Stimulated activated naive CD8-positive, alpha-beta T cell treated with anti-CD3 and anti-CD28 coated beads, Interleukin-15, Interleukin-2, amounts not matched to agents 100 U/mL and 50 U/mL, for 24 hours (primary cell): ENCODE results near the gene KDM4F.

Experiments used
- ATAC-seq: fragments of 150-1000 bp; cut with Tn5 transposase; one replicate; pipeline ENCODE4 v1.10.0; 2021
- DNase-seq: peaks from one replicate; pipeline ENCODE4 v3.0.0; 2021

The KDM4F gene

DNA sequence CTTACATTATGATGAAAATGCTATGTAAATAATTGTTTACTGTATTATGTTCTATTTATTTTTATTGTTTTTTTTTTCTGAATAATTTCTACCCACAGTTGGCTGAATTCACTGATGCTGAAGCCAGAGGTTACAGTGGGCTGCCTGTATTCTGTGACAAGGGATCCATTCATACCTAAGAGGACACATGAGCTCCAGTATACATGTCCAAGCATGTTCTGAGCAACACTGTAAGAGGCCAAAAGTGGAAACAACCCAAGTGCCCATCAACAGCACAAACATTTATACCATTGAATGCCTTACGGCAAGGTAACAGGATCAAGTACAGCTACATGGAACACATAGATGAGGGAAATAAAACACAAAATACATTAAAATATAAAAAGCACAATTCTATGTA is 16.1 kb downstream of the KDM4F start:
- DNase-seq = no peak

GRCh38 chr11:95066716-95067038 is 17.5 kb downstream of the KDM4F start, which contains the start of gene SRSF8:
TSS of gene SRSF8 (plus strand) at chr11:95066919. CDS start at chr11:95067227, 308 bp downstream.
- DNase-seq = no peak
- ATAC-seq = peak; percentile 26

More for the DNA sequence above, 16.1 kb downstream of the KDM4F start:
- no peak for ATAC-seq

GRCh38 chr11:95067039-95067840 is 18.0 kb downstream of the KDM4F start:
- DNase-seq (peak; percentile 83), ATAC-seq (peak; percentile 73)

GRCh38 chr11:95067841-95068219 is 18.6 kb downstream of the KDM4F start:
- DNase-seq (no peak), ATAC-seq (no peak)

- peak; percentile 64 for DNase-seq
- peak; percentile 87 for ATAC-seq
Measured at GRCh38 chr11:95068549-95068948, 19.3 kb downstream of the KDM4F start.

GRCh38 chr11:95070471-95070870 is 21.2 kb downstream of the KDM4F start:
- DNase-seq (no peak), ATAC-seq (no peak)

DNA sequence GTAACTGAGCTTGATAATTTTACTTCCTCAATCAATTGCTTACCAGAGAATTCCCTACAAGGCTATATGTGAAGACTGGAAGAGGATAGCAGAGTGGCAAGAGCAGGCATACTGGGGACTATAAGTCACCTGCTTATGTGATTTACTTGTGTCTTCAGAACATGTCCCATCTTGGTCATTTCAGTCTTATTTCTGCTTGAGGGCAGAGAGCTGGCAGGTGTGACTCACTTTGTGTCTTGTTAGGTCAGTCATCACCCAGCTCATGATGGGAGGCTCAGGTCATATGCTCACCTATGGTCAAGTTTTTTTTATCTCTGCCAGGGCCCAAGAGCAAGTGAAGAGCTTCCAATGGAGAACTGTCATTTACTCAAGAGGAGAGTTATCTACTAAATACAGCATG is 23.7 kb downstream of the KDM4F start:
- ATAC-seq (no peak), DNase-seq (no peak)

- DNase-seq = no peak
- ATAC-seq = no peak
Measured at GRCh38 chr11:95074792-95075563, 25.8 kb downstream of the KDM4F start.

DNA sequence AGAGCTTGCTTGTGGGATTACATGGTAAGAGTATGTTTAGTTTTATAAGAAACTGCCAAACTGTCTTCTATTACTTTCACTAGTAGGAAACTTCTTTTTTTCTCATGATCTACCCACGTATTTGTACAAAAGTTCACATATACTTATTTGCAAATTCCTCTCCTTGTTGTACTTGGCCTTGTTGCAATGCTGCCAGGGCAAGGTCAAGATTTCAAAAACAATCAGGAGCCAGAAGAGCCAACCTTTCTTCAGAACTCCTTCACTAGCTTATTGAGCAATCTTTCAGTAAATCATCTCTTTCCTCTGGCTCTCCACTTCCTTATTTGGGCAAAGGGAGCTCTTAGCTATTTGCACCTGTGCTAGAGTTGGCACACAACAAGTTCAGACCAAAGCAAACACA is 27.2 kb downstream of the KDM4F start:
- no peak for ATAC-seq

GRCh38 chr11:95076981-95077380 is 27.8 kb downstream of the KDM4F start:
- ATAC-seq (no peak), DNase-seq (no peak)

More for the DNA sequence above, 27.2 kb downstream of the KDM4F start:
- DNase-seq = no peak

DNA sequence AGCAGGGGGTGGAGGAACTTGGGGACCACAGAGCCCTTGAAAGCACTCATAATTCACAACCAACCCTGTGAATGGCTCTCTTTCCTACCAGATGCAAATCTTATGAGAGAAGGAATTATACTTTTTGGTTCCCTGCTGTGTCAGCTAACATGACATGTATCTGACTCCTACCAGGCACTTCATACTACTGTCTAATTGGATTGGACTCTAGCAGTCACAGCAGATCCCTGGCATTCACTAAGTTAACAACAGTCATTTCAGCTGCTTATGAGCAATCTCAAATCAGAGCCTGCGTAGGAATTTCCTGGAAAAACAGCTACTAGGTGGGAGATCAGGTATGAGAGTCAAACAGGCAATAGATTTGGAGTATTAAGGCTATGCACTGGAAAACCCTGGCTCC is 29.3 kb downstream of the KDM4F start:
- ATAC-seq = no peak

DNA sequence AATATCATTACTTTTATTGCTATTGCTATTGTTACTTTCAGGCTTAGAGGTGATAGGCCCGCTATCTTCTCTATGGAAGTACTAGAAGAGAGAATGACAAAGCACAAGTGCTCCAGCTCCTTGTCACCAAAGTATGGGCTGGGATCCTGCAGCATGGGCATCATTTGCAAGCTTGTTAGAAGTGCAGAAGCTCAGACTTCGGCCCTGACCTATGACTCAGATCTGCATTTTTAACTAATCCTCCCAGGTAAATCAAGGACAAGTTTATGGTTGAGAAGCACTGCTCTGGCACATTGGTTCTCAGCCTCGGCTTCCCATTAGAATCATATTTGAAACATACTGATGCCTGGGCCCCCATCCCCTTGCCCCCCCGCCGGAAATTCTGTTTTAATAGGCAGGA is 31.8 kb downstream of the KDM4F start:
- DNase-seq (no peak), ATAC-seq (no peak)

More for the DNA sequence above, 29.3 kb downstream of the KDM4F start:
- no peak for DNase-seq

GRCh38 chr11:95081412-95081811 is 32.2 kb downstream of the KDM4F start:
- ATAC-seq (no peak), DNase-seq (no peak)

GRCh38 chr11:95082576-95083001 is 33.4 kb downstream of the KDM4F start:
- DNase-seq (no peak), ATAC-seq (no peak)

- DNase-seq (peak; percentile 54), ATAC-seq (peak; percentile 75)
Measured at GRCh38 chr11:95084509-95084908, 35.3 kb downstream of the KDM4F start.

DNA sequence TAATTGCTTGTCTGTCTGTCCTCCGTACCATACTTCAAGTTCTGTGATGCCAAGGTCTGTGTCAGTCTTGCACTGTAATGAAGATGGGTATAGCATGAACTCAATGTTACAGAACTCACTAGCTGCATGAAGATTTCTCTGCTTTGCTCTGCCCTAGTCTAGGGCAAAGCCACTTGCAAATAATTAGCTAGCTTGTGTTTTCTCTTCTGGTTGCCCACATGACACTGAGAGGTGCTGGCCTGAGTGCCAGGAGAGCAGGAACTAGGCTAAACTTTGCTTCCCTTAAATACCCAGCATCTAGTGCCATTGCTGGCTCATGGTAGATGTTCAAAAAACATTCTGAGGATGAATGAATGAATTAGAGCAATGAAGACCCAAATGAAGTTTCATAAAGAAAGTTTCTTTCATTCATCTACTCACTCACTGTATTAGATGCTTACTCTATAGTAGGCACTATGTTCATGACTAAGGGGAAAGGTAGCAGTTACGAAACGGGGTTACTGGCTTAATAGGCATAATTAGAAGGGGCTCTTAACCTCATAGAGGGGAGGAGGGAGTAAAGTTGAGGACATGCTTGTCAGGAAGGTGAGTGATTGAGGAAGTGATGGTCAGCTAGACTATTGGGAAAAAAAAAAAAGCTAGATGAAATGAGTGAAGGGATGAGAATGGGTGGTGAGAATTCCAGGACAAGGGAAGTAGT is 36.0 kb downstream of the KDM4F start:
- DNase-seq (no peak), ATAC-seq (no peak)

DNA sequence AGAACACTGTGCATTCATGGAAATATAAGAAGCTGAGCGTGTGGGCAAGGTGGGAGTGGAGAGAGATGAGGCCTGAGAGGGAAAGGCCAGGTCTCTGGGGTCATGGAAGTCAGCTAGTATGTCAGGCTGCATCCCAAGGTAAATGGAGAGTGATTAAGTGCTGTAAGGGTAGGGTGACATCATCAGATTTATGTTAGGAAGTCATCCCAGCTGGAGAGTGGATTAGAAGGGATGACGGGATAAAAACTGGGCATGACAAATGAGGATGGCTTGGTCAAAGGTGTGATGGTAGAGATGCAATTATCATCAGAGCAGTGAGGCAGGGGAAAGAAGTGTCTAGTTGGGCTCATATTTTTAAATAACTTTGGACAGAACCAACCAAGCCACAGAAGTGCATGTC is 36.9 kb downstream of the KDM4F start:
- ATAC-seq (no peak), DNase-seq (no peak)

- ATAC-seq = no peak
- no peak for DNase-seq
Measured at GRCh38 chr11:95086836-95087570, 37.8 kb downstream of the KDM4F start.

GRCh38 chr11:95088946-95089619 is 39.9 kb downstream of the KDM4F start:
- ATAC-seq = peak; percentile 38
- DNase-seq = peak; percentile 26

GRCh38 chr11:95089620-95090542 is 40.7 kb downstream of the KDM4F start, which contains the start of gene ENDOD1:
TSS of gene ENDOD1 (plus strand) at chr11:95089846. CDS start at chr11:95089928, 82 bp downstream.
- ATAC-seq (peak; percentile 93), DNase-seq (peak; percentile 85)
